Stimulated activated CD4-positive, alpha-beta T cell treated with anti-CD3 and anti-CD28 coated beads, Interleukin-4, amount 100 ng/mL, for 4 hours (primary cell): ENCODE data around the gene IGIP.

ENCODE experiments used
- DNase-seq, 2 experiments: peaks; one replicate each; pipeline ENCODE4 v3.0.0-alpha.2; 2020

Gene IGIP

DNA sequence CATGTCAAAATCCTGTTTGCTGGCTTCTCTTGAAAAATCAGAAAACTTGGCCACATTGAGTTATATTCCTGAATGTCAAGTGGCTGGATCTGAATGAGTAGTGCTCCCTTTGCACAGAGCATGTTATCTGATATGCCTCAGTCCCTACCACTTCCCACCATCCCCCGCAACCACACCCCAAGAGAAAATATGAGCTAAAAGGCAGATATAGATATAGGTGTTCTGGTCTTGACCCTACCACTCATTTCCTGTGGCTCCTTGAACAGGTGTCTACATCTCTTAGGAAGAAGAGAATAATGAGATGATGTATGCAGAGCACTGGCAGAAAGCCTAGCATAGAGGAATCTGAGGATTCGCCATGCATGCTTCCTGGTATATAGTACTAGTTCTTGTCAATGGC, 42.6 kb downstream of the IGIP start:
- no peak for DNase-seq

DNA sequence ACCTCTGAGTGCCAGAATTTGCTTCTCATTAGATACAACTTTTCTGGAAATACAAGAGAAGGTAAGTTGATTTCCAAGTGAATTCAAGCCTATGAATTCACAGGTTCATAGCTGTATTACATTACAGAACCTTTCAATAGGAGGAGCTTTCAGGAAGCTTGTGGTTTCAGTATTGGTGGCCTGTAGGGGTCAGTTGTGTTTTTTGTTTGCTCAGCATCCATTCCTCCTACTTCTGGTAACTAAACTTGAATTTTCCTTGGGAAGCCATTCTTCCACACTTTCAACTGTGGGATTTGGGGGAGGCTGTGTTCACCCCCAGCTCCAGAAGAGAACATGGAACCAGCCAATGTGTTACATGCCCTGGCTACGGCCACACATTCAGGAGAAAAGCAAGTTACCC, 43.7 kb downstream of the IGIP start:
- no peak for DNase-seq

DNA sequence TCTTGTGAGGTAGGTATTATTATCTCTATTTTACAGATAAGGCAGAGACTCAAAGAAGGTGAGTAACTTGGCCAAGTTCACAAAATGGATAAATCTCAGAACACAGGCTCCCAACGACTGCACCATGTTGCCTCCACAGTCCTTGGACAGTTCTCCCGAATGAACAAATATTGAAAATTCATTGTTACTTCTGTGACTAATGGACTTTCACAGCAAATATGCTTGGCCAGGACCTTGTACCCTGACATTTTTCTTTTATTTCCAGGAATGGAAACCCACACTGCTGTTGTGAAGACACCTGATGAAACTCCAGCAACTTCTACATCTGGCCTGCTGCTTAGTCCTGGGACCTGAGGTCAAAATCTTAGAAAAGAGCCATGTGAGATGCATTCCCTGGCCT, 46.7 kb downstream of the IGIP start:
- DNase-seq, result no peak

DNA sequence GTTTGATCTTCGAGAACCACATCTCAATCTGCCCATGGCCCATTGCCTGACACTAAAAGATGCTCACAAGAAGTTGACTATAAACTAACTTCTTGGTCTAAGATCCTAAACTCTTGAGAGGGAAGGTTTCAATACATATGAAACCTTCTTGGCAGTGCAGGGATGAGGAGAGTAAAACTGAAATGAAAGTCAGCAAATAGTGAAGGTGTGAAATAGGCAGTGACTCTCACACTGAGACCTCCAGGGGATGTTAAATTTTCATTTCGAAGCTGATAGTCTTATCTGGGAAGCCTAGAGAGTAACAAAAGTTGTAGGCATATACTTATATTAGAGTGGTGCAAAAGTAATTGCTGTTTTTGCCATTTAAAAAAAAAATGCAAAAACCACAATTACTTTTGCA, 48.3 kb downstream of the IGIP start:
- no peak for DNase-seq

DNA sequence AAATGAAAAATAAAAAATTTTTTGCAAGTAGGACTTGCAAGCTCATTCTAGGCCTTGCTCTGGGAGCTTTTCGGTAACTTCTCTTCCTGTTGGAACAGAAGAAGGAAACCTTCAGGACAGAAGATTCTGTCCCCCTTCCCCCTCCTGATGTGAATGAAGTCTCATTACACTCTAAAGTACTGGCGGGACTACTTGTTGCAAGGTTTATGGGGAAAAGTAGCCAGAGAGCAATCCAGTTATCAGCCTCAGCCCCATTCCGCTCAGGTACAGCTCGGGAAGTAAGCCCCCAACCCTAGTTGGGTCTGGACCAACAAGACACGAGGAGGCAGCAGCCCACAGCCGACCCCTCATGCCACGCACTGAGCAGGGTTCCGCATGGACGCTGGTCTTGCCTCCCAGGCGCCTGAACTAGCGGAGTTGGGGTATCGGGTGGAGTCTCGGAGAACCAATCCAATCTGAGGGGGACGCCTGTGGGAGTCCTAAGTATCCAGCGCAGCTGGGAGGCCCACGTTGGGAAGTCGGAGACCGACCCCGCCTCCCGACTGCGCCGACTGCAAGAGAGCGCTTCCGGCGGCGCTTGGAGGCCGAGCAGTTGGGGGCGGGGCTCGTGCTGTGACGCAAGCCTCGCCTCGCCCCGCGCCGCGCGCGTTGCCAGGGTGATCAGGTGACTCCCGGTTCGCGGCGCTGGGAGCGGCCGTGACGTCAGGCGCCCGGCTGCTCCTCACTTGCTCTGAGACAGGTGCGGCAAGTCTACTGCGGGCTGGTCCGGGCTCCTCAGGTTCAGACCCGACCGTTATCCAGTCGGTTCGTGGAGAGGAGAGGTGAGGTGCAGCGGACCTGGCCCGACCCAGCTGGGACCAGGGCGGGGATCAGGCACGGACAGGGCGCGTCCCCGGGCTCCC, 49.0 kb downstream of the IGIP start, which contains the start of gene CYSTM1:
CYSTM1 (plus strand) TSS at position 724 of the 902 bp plus-strand sequence. CDS start 19,278 bp downstream, outside the sequence.
- peak; percentile 95 to 96 for DNase-seq

DNA sequence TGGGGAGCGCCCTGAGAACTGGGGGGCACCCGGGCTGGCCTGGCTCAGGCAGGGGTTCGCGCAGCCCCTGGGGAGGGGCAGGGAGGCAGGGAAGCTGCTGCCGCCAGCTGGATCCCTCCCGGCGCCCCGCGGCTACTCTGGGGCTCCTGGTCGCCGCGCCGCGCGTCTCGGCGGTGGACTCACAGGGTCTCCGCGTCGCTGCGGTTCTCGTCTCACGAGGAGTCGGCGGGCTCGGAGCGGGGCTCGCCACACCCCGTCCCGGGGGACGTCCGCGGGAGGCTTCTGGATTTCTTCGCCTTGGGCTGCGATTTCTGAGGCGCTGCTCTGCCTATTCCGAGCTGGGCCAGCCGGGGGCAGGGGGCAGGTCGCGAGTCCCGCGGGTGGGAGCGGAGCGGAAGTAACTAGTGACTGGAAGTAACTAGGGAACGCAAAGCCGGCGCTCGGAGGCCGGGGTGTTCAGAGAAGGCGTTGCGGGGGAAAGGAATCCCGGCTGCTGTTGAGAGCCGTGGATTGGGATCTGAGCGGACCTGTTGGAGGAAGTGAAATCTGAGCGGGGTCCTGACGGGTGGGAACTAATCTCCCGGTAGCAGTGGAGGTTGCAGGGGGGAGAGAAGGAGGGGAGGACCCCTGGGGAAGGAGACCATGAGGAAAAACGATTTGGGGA, 49.8 kb downstream of the IGIP start:
- DNase-seq, result peak; percentile 48 to 57

DNA sequence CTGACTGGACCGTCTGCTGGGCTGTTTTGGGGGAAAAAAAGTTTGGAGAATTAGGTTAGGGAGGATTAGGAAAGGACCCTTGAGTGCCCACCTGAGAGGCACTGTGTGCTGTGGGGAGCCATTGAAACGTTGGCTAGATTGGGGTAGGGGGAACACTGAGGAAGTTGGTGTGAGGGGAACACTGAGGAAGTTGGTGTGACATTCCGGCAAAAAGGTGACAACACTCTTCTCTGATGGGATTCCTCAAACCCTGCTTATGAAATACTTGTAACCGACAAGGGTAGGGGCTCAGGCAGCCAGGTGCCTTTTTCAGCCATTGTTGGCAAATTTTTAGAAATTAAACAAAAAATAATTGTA, 50.3 kb downstream of the IGIP start:
- DNase-seq, result no peak

DNA sequence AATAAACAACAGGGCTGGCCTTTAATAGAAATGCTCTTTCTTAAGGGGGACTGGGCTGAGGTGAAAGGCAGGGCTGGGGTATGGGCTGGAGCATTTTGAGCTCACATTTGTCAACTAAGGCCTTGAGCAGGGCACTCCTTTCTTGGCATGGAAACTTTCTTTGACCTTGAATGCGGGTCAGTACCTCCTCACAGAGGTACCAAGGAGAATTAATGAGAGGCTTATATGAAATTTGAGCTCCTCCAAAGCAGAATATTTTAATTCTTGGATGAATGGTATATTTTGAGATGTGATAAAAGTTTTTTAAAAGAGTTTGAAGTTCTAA, 52.3 kb downstream of the IGIP start:
- no peak for DNase-seq

DNA sequence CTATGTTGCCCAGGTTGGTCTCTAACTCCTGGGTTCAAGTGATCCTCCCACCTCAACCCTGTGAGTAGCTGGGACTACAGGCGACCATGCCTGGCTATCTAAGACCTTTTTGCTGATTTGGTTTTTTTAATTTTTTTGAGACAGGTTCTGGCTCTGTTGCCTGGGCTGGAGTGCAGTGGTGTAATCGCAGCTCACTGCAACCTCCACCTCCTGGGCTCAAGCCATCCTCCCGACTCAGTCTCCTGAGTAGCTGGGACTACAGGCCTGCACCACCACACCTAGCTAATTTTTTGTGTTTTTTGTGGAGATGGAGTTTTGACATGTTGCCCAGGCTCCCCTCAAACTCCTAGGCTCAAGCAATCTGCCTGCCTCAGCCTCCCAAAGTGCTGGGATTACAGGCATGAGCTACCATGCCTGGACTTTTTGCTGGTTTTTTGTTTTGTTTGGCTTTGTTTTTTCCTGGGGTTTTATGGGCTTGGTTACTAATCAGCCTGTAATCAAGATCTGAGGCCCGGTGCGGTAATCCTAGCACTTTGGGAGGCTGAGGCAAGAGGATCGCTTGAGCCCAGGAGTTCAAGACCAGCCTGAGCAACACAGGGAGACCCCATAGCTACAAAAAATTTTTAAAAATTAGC, 52.9 kb downstream of the IGIP start:
- no peak for DNase-seq
